ENCODE measurements around the gene CD200R1.

- TF ChIP-seq, protein P1, sequence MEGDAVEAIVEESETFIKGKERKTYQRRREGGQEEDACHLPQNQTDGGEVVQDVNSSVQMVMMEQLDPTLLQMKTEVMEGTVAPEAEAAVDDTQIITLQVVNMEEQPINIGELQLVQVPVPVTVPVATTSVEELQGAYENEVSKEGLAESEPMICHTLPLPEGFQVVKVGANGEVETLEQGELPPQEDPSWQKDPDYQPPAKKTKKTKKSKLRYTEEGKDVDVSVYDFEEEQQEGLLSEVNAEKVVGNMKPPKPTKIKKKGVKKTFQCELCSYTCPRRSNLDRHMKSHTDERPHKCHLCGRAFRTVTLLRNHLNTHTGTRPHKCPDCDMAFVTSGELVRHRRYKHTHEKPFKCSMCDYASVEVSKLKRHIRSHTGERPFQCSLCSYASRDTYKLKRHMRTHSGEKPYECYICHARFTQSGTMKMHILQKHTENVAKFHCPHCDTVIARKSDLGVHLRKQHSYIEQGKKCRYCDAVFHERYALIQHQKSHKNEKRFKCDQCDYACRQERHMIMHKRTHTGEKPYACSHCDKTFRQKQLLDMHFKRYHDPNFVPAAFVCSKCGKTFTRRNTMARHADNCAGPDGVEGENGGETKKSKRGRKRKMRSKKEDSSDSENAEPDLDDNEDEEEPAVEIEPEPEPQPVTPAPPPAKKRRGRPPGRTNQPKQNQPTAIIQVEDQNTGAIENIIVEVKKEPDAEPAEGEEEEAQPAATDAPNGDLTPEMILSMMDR (IDR thresholded peaks at IDR 0.05): no peak
- TF ChIP-seq POLR2A (IDR thresholded peaks at IDR 0.05): no peak
These were observed 5.2 kb upstream of the CD200R1 start for GRCh38 chr3:112980080-112980479.
